Measurements from ENCODE around the gene COA1.

Gene COA1

GRCh38 chr7:43653466-43653865 lies 75.9 kb downstream of the COA1 start:
- DNase-seq (ENCODE audit: low spot score), result no peak

- no peak for DNase-seq (ENCODE audit: low spot score)
Observed at GRCh38 chr7:43652364-43652763, 77.0 kb downstream of the COA1 start.

GRCh38 chr7:43650457-43651052 lies 78.8 kb downstream of the COA1 start:
- peak; percentile 31 for DNase-seq (ENCODE audit: low spot score)

- DNase-seq (ENCODE audit: low spot score), result no peak
Observed at GRCh38 chr7:43649755-43650274, 79.5 kb downstream of the COA1 start.

GRCh38 chr7:43648473-43649406 lies 80.6 kb downstream of the COA1 start:
- DNase-seq (ENCODE audit: low spot score), result peak; percentile 22

GRCh38 chr7:43647673-43648472 lies 81.5 kb downstream of the COA1 start:
- DNase-seq (ENCODE audit: low spot score), result peak; percentile 88

- DNase-seq (ENCODE audit: low spot score), result no peak
Observed at GRCh38 chr7:43647339-43647672, 82.0 kb downstream of the COA1 start.

GRCh38 chr7:43646603-43647338 lies 82.6 kb downstream of the COA1 start:
- DNase-seq (ENCODE audit: low spot score), result peak; percentile 67

GRCh38 chr7:43645699-43646226 lies 83.6 kb downstream of the COA1 start:
- no peak for DNase-seq (ENCODE audit: low spot score)

GRCh38 chr7:43643846-43644245 lies 85.5 kb downstream of the COA1 start:
- DNase-seq (ENCODE audit: low spot score), result no peak

GRCh38 chr7:43642897-43643630 lies 86.3 kb downstream of the COA1 start:
- DNase-seq (ENCODE audit: low spot score), result no peak

GRCh38 chr7:43640679-43641078 lies 88.6 kb downstream of the COA1 start:
- no peak for DNase-seq (ENCODE audit: low spot score)

GRCh38 chr7:43639858-43640491 lies 89.3 kb downstream of the COA1 start:
- peak; percentile 68 for DNase-seq (ENCODE audit: low spot score)

GRCh38 chr7:43637114-43637806 lies 92.1 kb downstream of the COA1 start:
- DNase-seq (ENCODE audit: low spot score), result no peak

GRCh38 chr7:43636093-43636492 lies 93.2 kb downstream of the COA1 start:
- DNase-seq (ENCODE audit: low spot score), result no peak

GRCh38 chr7:43634384-43634783 lies 94.9 kb downstream of the COA1 start:
- no peak for DNase-seq (ENCODE audit: low spot score)

- no peak for DNase-seq (ENCODE audit: low spot score)
Observed at GRCh38 chr7:43632746-43633145, 96.6 kb downstream of the COA1 start.

GRCh38 chr7:43631559-43631958 lies 97.8 kb downstream of the COA1 start:
- no peak for DNase-seq (ENCODE audit: low spot score)

GRCh38 chr7:43630482-43630881 lies 98.8 kb downstream of the COA1 start:
- DNase-seq (ENCODE audit: low spot score), result no peak

GRCh38 chr7:43629857-43630256 lies 99.5 kb downstream of the COA1 start:
- DNase-seq (ENCODE audit: low spot score), result no peak

All from AG08395 (cell line).